Fibroblast of skin of right quadriceps (primary cell): ENCODE data around the gene WDR62.
"Not testable (repeated sequence)": the region's sequence is repeated elsewhere in the genome, so short reads cannot be mapped to it uniquely, and the experiment has no call there.

ENCODE experiments used
- DNase-seq: peaks from one replicate; pipeline ENCODE4 v3.0.0-alpha.2; 2013

The WDR62 gene

GRCh38 chr19:36040495-36040894 is 14.2 kb upstream of the WDR62 start:
- DNase-seq = no peak

- DNase-seq = not testable (repeated sequence)
These were observed 13.6 kb upstream of the WDR62 start for GRCh38 chr19:36041092-36041491.

- peak; percentile 95 for DNase-seq
These were observed 12.9 kb upstream of the WDR62 start for GRCh38 chr19:36041831-36042230.

- DNase-seq = no peak
These were observed 10.7 kb upstream of the WDR62 start for GRCh38 chr19:36043952-36044351.

- no peak for DNase-seq
These were observed 8.2 kb upstream of the WDR62 start for GRCh38 chr19:36046443-36047050.

- no peak for DNase-seq
These were observed 6.9 kb upstream of the WDR62 start for GRCh38 chr19:36047835-36048234.

GRCh38 chr19:36049080-36049698 is 5.5 kb upstream of the WDR62 start:
- no peak for DNase-seq

- DNase-seq = no peak
These were observed 3.5 kb upstream of the WDR62 start for GRCh38 chr19:36051236-36051635.

- no peak for DNase-seq
These were observed 3.1 kb upstream of the WDR62 start for GRCh38 chr19:36051637-36052036.

GRCh38 chr19:36054119-36054732 is 471 bp upstream of the WDR62 start, which contains the start of gene THAP8:
TSS of gene THAP8 (minus strand) at chr19:36054285. CDS start at chr19:36054217, 68 bp downstream.
- DNase-seq = peak; percentile 99

GRCh38 chr19:36058481-36059179 is 3.9 kb downstream of the WDR62 start:
- DNase-seq = no peak

GRCh38 chr19:36059180-36059910 is 4.6 kb downstream of the WDR62 start:
- no peak for DNase-seq

- peak; percentile 42 for DNase-seq
These were observed 5.7 kb downstream of the WDR62 start for GRCh38 chr19:36060430-36060829.

- DNase-seq = no peak
These were observed 6.7 kb downstream of the WDR62 start for GRCh38 chr19:36061367-36061766.

- DNase-seq = no peak
These were observed 10.1 kb downstream of the WDR62 start for GRCh38 chr19:36064826-36065225.

- no peak for DNase-seq
These were observed 13.0 kb downstream of the WDR62 start for GRCh38 chr19:36067681-36068080.

GRCh38 chr19:36068810-36069499 is 14.3 kb downstream of the WDR62 start:
- not testable (repeated sequence) for DNase-seq

- no peak for DNase-seq
These were observed 17.4 kb downstream of the WDR62 start for GRCh38 chr19:36072081-36072480.

- DNase-seq = no peak
These were observed 18.6 kb downstream of the WDR62 start for GRCh38 chr19:36073121-36073876.

GRCh38 chr19:36079389-36079945 is 24.8 kb downstream of the WDR62 start:
- DNase-seq = no peak

- no peak for DNase-seq
These were observed 26.7 kb downstream of the WDR62 start for GRCh38 chr19:36081385-36081784.
